Measurements from ENCODE around the gene DOK6. TPM values are rescaled to one million over a fixed set of nuclear protein-coding genes. Genes with fewer than 3 reads are reported as not detected.
"Not testable (repeated sequence)": the region's sequence is repeated elsewhere in the genome, so short reads cannot be mapped to it uniquely, and the experiment has no call there.

DOK6 gene
- total RNA-seq, 1 donor from 2014 or later: 8.9 TPM

DNA sequence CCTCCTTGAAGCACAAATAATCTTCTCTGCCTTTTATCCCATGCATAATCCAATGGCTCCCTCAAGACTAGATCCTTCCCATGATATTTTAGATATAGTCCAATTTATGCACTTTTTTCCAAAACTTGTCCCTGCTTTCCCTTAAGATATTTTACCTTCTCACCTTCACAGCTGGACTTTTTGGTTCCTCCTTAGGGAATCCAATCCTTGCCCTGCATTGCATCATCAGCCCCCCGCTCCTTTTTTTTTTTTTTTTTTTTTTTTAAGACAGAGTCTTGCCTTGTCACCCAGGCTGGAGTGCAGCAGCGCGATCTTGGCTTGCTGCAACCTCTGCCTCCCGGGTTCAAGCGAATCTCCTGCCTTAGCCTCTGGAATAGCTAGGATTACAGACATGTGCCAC is 250.6 kb downstream of the DOK6 start:
- no peak for DNase-seq (ENCODE audit: low spot score)
- H3K4me1 Mint-ChIP-seq (ENCODE audit: low read depth): no peaks in the 10 kb centered on the region
- TF ChIP-seq CTCF (IDR thresholded peaks at IDR 0.05): no peak
- H3K27me3 Mint-ChIP-seq (ENCODE audit: low read depth): peaks cover 6% of the 10 kb centered on the region
- peaks cover 6% of the 10 kb centered on the region for H3K9me3 Mint-ChIP-seq (ENCODE audit: low read depth)
- peaks cover 3% of the 10 kb centered on the region for H3K36me3 Mint-ChIP-seq (ENCODE audit: low read depth)
- no peak overlapping the region for H3K27ac Mint-ChIP-seq (ENCODE audit: unreplicated experiment)
- H3K4me3 Mint-ChIP-seq (ENCODE audit: unreplicated experiment): no peak overlapping the region

DNA sequence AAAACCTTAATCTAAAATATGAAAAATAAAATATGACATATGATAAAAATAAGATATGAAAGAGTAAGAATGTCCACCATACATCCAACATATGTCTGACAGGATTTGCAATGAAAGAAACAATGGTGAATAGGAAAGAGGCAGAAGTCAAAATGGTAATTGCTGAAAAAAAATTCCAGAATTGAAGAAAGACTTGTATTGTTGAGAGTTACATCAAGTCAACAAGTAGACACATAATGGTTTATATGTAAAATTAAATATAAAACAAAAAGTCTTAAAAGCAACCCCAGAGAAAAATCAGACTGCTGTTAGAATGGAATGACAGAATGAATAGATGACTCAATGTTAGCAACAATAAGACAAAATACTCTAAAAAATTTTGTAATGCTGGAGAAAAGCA is 255.1 kb downstream of the DOK6 start:
- Mint-ChIP-seq H3K9me3 (ENCODE audit: low read depth) (peaks cover 3% of the 10 kb centered on the region), H3K4me3 (ENCODE audit: unreplicated experiment) (no peak overlapping the region), H3K4me1 (ENCODE audit: low read depth) (no peaks in the 10 kb centered on the region), H3K27ac (ENCODE audit: unreplicated experiment) (no peak overlapping the region), H3K27me3 (ENCODE audit: low read depth) (peaks cover 2% of the 10 kb centered on the region), H3K36me3 (ENCODE audit: low read depth) (peaks cover 3% of the 10 kb centered on the region)
- TF ChIP-seq CTCF (IDR thresholded peaks at IDR 0.05): no peak
- no peak for DNase-seq (ENCODE audit: low spot score)

GRCh38 chr18:69658103-69658502 is 257.4 kb downstream of the DOK6 start:
- Mint-ChIP-seq H3K36me3 (ENCODE audit: low read depth) (no peaks in the 10 kb centered on the region), H3K27ac (ENCODE audit: unreplicated experiment) (no peak overlapping the region), H3K4me1 (ENCODE audit: low read depth) (peaks cover 4% of the 10 kb centered on the region), H3K9me3 (ENCODE audit: low read depth) (no peaks in the 10 kb centered on the region), H3K4me3 (ENCODE audit: unreplicated experiment) (no peak overlapping the region), H3K27me3 (ENCODE audit: low read depth) (peaks cover 2% of the 10 kb centered on the region)
- no peak for DNase-seq (ENCODE audit: low spot score)
- no peak for TF ChIP-seq CTCF (IDR thresholded peaks at IDR 0.05)

DNA sequence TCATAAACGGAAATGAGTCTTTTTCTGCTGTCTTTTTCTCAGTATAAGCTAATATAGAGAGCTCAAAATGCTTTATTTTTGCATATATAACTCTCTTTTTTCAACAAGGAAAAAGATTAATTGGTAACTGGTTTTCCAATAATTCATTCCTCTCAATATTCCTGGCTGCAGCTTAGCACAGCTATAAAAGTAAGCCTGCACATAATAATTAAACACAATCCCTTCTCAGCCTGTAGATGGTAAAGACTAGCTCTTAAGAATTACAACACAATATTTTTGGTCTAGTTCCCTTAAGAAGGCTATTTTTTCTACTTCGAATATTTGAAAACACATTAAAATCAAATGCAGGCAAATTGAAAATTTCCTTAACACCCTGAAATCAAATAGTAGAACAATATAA is 258.0 kb downstream of the DOK6 start:
- H3K27ac Mint-ChIP-seq (ENCODE audit: unreplicated experiment): no peak overlapping the region
- no peaks in the 10 kb centered on the region for H3K36me3 Mint-ChIP-seq (ENCODE audit: low read depth)
- peaks cover 4% of the 10 kb centered on the region for H3K4me1 Mint-ChIP-seq (ENCODE audit: low read depth)
- no peak for DNase-seq (ENCODE audit: low spot score)
- no peak overlapping the region for H3K4me3 Mint-ChIP-seq (ENCODE audit: unreplicated experiment)
- H3K9me3 Mint-ChIP-seq (ENCODE audit: low read depth): no peaks in the 10 kb centered on the region
- H3K27me3 Mint-ChIP-seq (ENCODE audit: low read depth): peaks cover 2% of the 10 kb centered on the region
- TF ChIP-seq CTCF (IDR thresholded peaks at IDR 0.05): no peak

DNA sequence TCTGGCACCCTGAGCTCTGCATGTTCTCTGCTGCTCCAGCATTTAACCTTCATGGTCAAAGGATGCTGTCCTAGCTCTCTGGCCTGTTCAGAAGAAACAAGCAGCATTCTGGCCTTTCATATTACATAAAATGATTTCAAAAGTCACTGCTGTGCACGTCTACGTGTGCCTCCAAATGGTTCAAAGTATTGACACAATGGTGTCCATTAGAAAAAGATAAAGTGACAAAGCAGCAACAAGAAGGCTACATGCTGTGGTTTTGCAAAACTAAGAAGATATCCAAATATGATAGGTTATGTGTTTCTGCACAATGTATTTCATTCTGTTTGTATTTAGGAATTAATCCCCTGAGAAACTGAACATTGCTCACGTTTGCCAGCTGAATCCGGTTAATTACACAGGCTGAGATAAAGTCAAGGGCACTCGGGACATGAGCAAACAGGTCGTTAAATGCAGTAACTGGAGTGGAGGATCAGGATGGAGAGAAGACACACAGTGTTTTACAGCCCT is 258.5 kb downstream of the DOK6 start:
- DNase-seq (ENCODE audit: low spot score): no peak
- Mint-ChIP-seq H3K27me3 (ENCODE audit: low read depth) (peaks cover 2% of the 10 kb centered on the region), H3K4me3 (ENCODE audit: unreplicated experiment) (no peak overlapping the region), H3K36me3 (ENCODE audit: low read depth) (no peaks in the 10 kb centered on the region), H3K4me1 (ENCODE audit: low read depth) (peaks cover 4% of the 10 kb centered on the region), H3K9me3 (ENCODE audit: low read depth) (no peaks in the 10 kb centered on the region), H3K27ac (ENCODE audit: unreplicated experiment) (no peak overlapping the region)
- no peak for TF ChIP-seq CTCF (IDR thresholded peaks at IDR 0.05)

- H3K9me3 Mint-ChIP-seq (ENCODE audit: low read depth); H3K4me3 Mint-ChIP-seq (ENCODE audit: unreplicated experiment); H3K4me1 Mint-ChIP-seq (ENCODE audit: low read depth); DNase-seq (ENCODE audit: low spot score); H3K36me3 Mint-ChIP-seq (ENCODE audit: low read depth); H3K27ac Mint-ChIP-seq (ENCODE audit: unreplicated experiment); H3K27me3 Mint-ChIP-seq (ENCODE audit: low read depth): not testable (repeated sequence)
These were observed 261.4 kb downstream of the DOK6 start for GRCh38 chr18:69662090-69662489.

Measured in chondrocyte (in vitro differentiated cells).